K562 (cell line): Measurements from ENCODE around the gene IQCN. TPM values are rescaled to one million over a fixed set of nuclear protein-coding genes. Genes with fewer than 3 reads are reported as not detected.

ENCODE experiments used
- BHLHE40 ChIP-seq: IDR thresholded peaks from 2 replicates; pipeline ENCODE4 v1.6.1; 2011; ENCODE audit warnings: low read length, improper control_type of control experiment
- ESRRA ChIP-seq: fragments of 450-650 bp; IDR thresholded peaks from 2 replicates; pipeline ENCODE4 v1.6.1; 2014; ENCODE audit warnings: low read depth, mild to moderate bottlenecking, moderate library complexity, borderline replicate concordance
- FOXA3 ChIP-seq, 2 experiments: fragments of 450-650 bp in 1 of 2; sonication (generic) in 1 of 2; formaldehyde crosslinking; IDR thresholded peaks in 1 of 2; conservative IDR thresholded peaks in 1 of 2; 2 replicates each; pipeline versions ENCODE4 v1.4.0 to v1.8.0; 2020 to 2022; ENCODE audit warnings: mild to moderate bottlenecking in 2 of 2, missing genetic modification reagents in 1 of 2
- FOXJ3 ChIP-seq: sonication (generic); formaldehyde crosslinking; IDR thresholded peaks from 2 replicates; pipeline ENCODE4 v1.4.0; 2020; ENCODE audit warnings: mild to moderate bottlenecking, missing genetic modification reagents
- LCOR ChIP-seq: sonication (generic); formaldehyde crosslinking; IDR thresholded peaks from 2 replicates; pipeline ENCODE4 v1.8.0; 2022; ENCODE audit warnings: mild to moderate bottlenecking, missing genetic modification reagents
- NCOA2 ChIP-seq, 2 experiments: fragments of 450-650 bp; IDR thresholded peaks; 2 replicates each; pipeline ENCODE4 v1.6.1; 2018; ENCODE audit warnings: mild to moderate bottlenecking in 2 of 2, moderate library complexity in 1 of 2; ENCODE audit not compliant: partially characterized antibody in 2 of 2
- RAD21 ChIP-seq, 2 experiments: fragments of 250-450 bp in 1 of 2; fragments of 450-650 bp in 1 of 2; sonication (Bioruptor Pico) in 1 of 2; formaldehyde crosslinking in 1 of 2; IDR thresholded peaks in 1 of 2; conservative IDR thresholded peaks in 1 of 2; 2 replicates each; pipeline versions ENCODE4 v1.4.0 to v1.8.0; 2020 to 2022; ENCODE audit warnings: mild to moderate bottlenecking in 2 of 2, moderate library complexity in 1 of 2
- STAG1 ChIP-seq: sonication (generic); formaldehyde crosslinking; IDR thresholded peaks from 2 replicates; pipeline ENCODE4 v1.5.0; 2020; ENCODE audit warnings: missing genetic modification reagents, borderline replicate concordance
- STAT5B ChIP-seq: fragments of 250-450 bp; sonication (Bioruptor Pico); IDR thresholded peaks from 2 replicates; pipeline ENCODE4 v1.8.0; 2021; ENCODE audit warnings: mild to moderate bottlenecking, inconsistent platforms
- TBP ChIP-seq: optimal IDR thresholded peaks from 2 replicates; pipeline ENCODE3; 2011; ENCODE audit warnings: low read depth, low read length, improper control_type of control experiment
- YBX1 ChIP-seq: fragments of 450-650 bp; IDR thresholded peaks from 2 replicates; pipeline ENCODE4 v1.7.1; 2016; ENCODE audit warnings: mild to moderate bottlenecking
- ZNF24 ChIP-seq: fragments of 450-650 bp; IDR thresholded peaks from 2 replicates; pipeline ENCODE4 v1.6.1; 2016
- ZNF57 ChIP-seq: fragments of 450-650 bp; formaldehyde crosslinking; IDR thresholded peaks from 2 replicates; pipeline ENCODE4 v1.4.0; 2020; ENCODE audit warnings: mild to moderate bottlenecking, moderate library complexity
- ZNF583 ChIP-seq: fragments of 250-450 bp; sonication (Bioruptor Pico); IDR thresholded peaks from 2 replicates; pipeline ENCODE4 v1.4.0; 2020
- polyA plus RNA-seq, 8 experiments: library from polyadenylated mRNA; depleted of rRNA in 4 of 8; stranded (reverse) in 5 of 8; unstranded in 3 of 8; fragments of >200 nt; fragmentation: Nextera tagmentation in 2 of 8; fragmentation: Illumina TruSeq in 1 of 8; extraction: Ambion mirVana in 2 of 8; extraction: Trizol in 1 of 8; gene quantifications; 2 replicates each; pipeline versions ENCODE4 v1.2.1 to v1.2.3, GENCODE V29; 2011 to 2014; ENCODE audit warnings: inconsistent platforms in 1 of 8, missing spikeins in 1 of 8
- total RNA-seq, 7 experiments: library from RNA; depleted of rRNA in 6 of 7; stranded (reverse); fragments of >200 nt in 6 of 7; fragmentation: Illumina TruSeq in 2 of 7; extraction: Trizol in 2 of 7; gene quantifications; 2 replicates each; pipeline versions ENCODE4 v1.2.1 to v1.2.3, GENCODE V29; 2011 to 2021; ENCODE audit warnings: low replicate concordance in 1 of 7
- TF ChIP-seq, protein P1 (sequence below): fragments of 200-800 bp; sonication (Bioruptor generic); IDR thresholded peaks from 2 replicates; pipeline ENCODE4 v1.6.1; 2017; ENCODE audit warnings: missing genetic modification characterization, missing compliant biosample characterization
- TF ChIP-seq, protein P2 (sequence below): sonication (generic); formaldehyde crosslinking; IDR thresholded peaks from 2 replicates; pipeline ENCODE4 v1.9.0; 2022; ENCODE audit warnings: mild to moderate bottlenecking, missing genetic modification reagents
- TF ChIP-seq, protein P3 (sequence below): fragments of 250-450 bp; sonication (Bioruptor Pico); IDR thresholded peaks from 2 replicates; pipeline ENCODE4 v1.5.1; 2021; ENCODE audit warnings: mild to moderate bottlenecking
- TF ChIP-seq, protein P4 (sequence below): fragments of 450-650 bp; IDR thresholded peaks from 2 replicates; pipeline ENCODE4 v1.6.1; 2016; ENCODE audit warnings: low read depth, mild to moderate bottlenecking, moderate library complexity
- TF ChIP-seq, protein P5 (sequence below): fragments of 450-650 bp; IDR thresholded peaks from 2 replicates; pipeline ENCODE4 v1.6.1; 2017; ENCODE audit warnings: mild to moderate bottlenecking, moderate library complexity

The IQCN gene
- total and polyA plus RNA-seq, 9 of the 15 experiments (the other 6 are each of a cell fraction or from before 2014, with no cell fraction given) = 0.01 to 0.07 (median 0.04) TPM; not detected in 3

DNA sequence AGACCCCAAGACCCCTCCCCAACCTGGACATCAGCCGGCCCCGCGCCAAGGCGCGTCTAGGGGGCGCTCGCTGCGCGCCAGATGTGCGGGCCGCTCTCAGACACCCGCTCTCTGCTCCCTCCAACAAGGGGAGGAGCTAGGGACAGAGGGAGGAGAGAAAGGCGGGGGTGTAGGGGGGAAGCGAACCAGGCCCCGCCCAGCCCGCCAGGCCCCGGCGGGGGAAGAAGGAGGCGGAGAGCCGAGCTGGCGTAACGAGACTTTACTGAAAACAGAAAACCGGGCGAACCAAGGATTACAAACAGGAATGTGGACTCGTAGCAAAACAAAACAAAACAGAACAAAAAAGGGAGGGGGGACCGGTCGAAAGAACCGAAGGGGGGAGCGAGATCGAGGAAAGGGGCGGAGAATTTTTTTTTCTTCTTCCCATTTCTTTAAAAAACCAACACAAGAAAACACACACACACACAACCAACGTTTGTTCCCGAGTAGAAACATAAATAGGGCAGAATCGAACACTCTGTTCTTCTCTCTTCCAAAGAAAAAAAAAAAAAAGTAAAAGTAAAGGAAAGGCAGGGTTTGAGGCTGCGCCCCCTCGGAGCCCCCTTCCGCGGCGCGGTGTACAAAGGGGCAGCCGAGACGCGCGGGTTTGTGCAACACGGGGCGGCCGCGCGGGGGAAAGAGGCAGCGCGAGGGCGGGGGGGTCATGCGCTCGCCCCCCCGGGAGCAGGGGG lies 5.4 kb upstream of the IQCN start (continued):
- TF ChIP-seq RAD21 (CRISPR knock-in tag; conservative IDR thresholded peaks at IDR 0.05 in 1 of 2, IDR thresholded peaks at IDR 0.05 in 1 of 2) (peak; percentile 88 to 96), BHLHE40 (peak; percentile 41), TBP (peak; percentile 62), ZNF57 (CRISPR knock-in tag) (no peak), ZNF24 (no peak), YBX1 (no peak), NCOA2 (IDR thresholded peaks at IDR 0.05; ENCODE audit: partially characterized antibody in 2 of 2) (no peak), STAG1 (peak; percentile 58; the same call in 1 of the 2 replicates), FOXJ3 (no peak), FOXA3 (CRISPR knock-in tag; conservative IDR thresholded peaks at IDR 0.05 in 1 of 2, IDR thresholded peaks at IDR 0.05 in 1 of 2) (no peak), ESRRA (peak; percentile 29; the same call in 1 of the 2 replicates), ZNF583 (CRISPR knock-in tag) (no peak), STAT5B (CRISPR knock-in tag) (no peak), LCOR (no peak)
- TF ChIP-seq, protein P1, sequence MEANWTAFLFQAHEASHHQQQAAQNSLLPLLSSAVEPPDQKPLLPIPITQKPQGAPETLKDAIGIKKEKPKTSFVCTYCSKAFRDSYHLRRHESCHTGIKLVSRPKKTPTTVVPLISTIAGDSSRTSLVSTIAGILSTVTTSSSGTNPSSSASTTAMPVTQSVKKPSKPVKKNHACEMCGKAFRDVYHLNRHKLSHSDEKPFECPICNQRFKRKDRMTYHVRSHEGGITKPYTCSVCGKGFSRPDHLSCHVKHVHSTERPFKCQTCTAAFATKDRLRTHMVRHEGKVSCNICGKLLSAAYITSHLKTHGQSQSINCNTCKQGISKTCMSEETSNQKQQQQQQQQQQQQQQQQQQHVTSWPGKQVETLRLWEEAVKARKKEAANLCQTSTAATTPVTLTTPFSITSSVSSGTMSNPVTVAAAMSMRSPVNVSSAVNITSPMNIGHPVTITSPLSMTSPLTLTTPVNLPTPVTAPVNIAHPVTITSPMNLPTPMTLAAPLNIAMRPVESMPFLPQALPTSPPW (CRISPR knock-in tag) = peak; percentile 94
- TF ChIP-seq, protein P2, sequence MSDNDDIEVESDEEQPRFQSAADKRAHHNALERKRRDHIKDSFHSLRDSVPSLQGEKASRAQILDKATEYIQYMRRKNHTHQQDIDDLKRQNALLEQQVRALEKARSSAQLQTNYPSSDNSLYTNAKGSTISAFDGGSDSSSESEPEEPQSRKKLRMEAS (CRISPR knock-in tag) = no peak
- TF ChIP-seq, protein P3, sequence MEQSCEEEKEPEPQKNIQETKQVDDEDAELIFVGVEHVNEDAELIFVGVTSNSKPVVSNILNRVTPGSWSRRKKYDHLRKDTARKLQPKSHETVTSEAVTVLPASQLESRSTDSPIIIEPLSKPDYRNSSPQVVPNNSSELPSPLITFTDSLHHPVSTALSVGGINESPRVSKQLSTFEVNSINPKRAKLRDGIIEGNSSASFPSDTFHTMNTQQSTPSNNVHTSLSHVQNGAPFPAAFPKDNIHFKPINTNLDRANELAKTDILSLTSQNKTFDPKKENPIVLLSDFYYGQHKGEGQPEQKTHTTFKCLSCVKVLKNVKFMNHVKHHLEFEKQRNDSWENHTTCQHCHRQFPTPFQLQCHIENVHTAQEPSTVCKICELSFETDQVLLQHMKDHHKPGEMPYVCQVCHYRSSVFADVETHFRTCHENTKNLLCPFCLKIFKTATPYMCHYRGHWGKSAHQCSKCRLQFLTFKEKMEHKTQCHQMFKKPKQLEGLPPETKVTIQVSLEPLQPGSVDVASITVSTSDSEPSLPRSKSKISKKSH (CRISPR knock-in tag) = no peak
- TF ChIP-seq, protein P4, sequence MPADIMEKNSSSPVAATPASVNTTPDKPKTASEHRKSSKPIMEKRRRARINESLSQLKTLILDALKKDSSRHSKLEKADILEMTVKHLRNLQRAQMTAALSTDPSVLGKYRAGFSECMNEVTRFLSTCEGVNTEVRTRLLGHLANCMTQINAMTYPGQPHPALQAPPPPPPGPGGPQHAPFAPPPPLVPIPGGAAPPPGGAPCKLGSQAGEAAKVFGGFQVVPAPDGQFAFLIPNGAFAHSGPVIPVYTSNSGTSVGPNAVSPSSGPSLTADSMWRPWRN = 0 out of 2 replicates have a peak, but pooled peaks have one; percentile 39
- TF ChIP-seq, protein P5, sequence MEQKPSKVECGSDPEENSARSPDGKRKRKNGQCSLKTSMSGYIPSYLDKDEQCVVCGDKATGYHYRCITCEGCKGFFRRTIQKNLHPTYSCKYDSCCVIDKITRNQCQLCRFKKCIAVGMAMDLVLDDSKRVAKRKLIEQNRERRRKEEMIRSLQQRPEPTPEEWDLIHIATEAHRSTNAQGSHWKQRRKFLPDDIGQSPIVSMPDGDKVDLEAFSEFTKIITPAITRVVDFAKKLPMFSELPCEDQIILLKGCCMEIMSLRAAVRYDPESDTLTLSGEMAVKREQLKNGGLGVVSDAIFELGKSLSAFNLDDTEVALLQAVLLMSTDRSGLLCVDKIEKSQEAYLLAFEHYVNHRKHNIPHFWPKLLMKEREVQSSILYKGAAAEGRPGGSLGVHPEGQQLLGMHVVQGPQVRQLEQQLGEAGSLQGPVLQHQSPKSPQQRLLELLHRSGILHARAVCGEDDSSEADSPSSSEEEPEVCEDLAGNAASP = no peak
